GM12878 (cell line): ENCODE data around the gene TCEA2.

Source experiments
- DPF2 ChIP-seq: fragments of 450-650 bp; IDR thresholded peaks from 2 replicates; pipeline ENCODE4 v1.6.1; 2017; ENCODE audit warnings: mild to moderate bottlenecking
- GABPA ChIP-seq: IDR thresholded peaks from 2 replicates; pipeline ENCODE4 v1.6.1; 2014; ENCODE audit warnings: antibody characterized with exemption, low read depth, mild to moderate bottlenecking, inconsistent platforms
- YY1 ChIP-seq: IDR thresholded peaks from 2 replicates; pipeline ENCODE4 v1.6.1; 2011; ENCODE audit warnings: low read depth, mild to moderate bottlenecking, low read length

GRCh38 chr20:64106981-64107735 is 44.2 kb downstream of the TCEA2 start, which contains the start of gene NPBWR2:
- no peak for TF ChIP-seq YY1
- TF ChIP-seq GABPA, result no peak
- TF ChIP-seq DPF2, result no peak
